ENCODE measurements around the gene LATS2. TPM values are rescaled to one million over a fixed set of nuclear protein-coding genes. Genes with fewer than 3 reads are reported as not detected.

LATS2 gene
- total RNA-seq, 1 experiment from 2014 or later = 18.8 TPM

DNA sequence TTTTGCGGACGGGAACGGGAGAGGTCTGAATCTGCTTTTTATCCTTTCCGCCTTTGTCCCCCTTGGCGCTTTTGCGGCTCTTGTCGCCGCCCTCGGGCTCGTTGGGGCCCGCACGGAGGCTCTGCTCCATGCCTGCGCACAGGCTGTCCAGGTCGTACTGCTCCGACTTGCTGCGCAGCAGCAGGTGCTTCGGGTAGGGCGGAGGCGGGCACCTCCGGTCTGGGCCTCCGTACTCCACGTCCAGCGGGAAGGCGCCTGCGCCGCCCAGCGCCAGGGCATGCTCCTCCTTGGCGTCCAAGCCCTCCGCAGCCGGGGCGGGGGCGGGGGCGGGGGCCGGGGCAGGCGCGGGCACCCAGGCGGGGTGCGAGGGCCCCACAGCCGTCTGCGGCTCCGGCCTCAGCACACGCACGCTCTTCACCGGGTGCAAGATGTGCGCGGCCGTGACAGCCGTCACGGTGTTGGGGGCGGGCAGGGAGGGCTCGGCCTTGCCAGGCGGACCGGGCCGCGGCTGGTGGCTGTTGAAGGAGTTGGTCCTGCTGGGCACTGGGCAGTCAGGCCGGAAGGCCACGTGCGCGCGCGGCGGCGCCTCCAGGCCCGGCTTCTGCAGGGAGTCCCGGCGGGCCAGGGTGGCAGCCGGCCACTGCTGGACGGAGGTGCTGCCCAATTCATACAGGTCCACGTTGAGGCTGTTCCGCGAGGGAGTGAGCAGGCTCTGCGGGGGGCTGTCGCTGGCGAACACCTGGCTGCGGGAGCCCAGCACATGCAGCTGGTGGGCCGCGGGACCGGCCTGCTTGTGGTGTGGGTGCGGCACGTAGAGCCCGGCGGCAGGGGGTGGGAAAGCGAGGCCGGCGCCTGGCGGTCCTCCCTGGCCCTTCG is 73.1 kb downstream of the LATS2 start:
- H3K4me3 ChIP-seq (replicated peaks in 1 of 2; ENCODE audit: low read depth in 1 of 2, low read length in 2 of 2) = no peak overlapping the region
- H4K20me1 ChIP-seq (ENCODE audit: insufficient read depth) = no peaks in the 10 kb centered on the region
- no peaks in the 10 kb centered on the region for H3K9me2 ChIP-seq (ENCODE audit: insufficient read depth)
- no peak for ATAC-seq
- BruUV-seq (replicated peaks) = no TSS peak
- H3K9me3 ChIP-seq (ENCODE audit: control insufficient read depth in 1 of 2, insufficient read depth in 1 of 2, low read depth in 1 of 2, low read length in 2 of 2) = no peaks in the 10 kb centered on the region
- H3K27me3 ChIP-seq (ENCODE audit: insufficient read depth, low read length) = no peaks in the 10 kb centered on the region
- H3K79me2 ChIP-seq (ENCODE audit: insufficient read depth, low read length) = peaks cover 15% of the 10 kb centered on the region
- TF ChIP-seq ATF3 (IDR thresholded peaks at IDR 0.05) (no peak), CBX3 (IDR thresholded peaks at IDR 0.05; ENCODE audit: low read depth) (no peak), RAD21 (IDR thresholded peaks at IDR 0.05; ENCODE audit: low read depth) (no peak), JUND (IDR thresholded peaks at IDR 0.05) (no peak), SIN3A (IDR thresholded peaks at IDR 0.05; ENCODE audit: low read depth) (no peak), EGR1 (IDR thresholded peaks at IDR 0.05; ENCODE audit: low read depth) (no peak), TCF7L2 (IDR thresholded peaks at IDR 0.05; ENCODE audit: borderline replicate concordance, extremely low read depth, insufficient read depth, insufficient read length) (no peak), CEBPB (IDR thresholded peaks at IDR 0.05; ENCODE audit: low read depth) (no peak)
- TF ChIP-seq, protein P1, sequence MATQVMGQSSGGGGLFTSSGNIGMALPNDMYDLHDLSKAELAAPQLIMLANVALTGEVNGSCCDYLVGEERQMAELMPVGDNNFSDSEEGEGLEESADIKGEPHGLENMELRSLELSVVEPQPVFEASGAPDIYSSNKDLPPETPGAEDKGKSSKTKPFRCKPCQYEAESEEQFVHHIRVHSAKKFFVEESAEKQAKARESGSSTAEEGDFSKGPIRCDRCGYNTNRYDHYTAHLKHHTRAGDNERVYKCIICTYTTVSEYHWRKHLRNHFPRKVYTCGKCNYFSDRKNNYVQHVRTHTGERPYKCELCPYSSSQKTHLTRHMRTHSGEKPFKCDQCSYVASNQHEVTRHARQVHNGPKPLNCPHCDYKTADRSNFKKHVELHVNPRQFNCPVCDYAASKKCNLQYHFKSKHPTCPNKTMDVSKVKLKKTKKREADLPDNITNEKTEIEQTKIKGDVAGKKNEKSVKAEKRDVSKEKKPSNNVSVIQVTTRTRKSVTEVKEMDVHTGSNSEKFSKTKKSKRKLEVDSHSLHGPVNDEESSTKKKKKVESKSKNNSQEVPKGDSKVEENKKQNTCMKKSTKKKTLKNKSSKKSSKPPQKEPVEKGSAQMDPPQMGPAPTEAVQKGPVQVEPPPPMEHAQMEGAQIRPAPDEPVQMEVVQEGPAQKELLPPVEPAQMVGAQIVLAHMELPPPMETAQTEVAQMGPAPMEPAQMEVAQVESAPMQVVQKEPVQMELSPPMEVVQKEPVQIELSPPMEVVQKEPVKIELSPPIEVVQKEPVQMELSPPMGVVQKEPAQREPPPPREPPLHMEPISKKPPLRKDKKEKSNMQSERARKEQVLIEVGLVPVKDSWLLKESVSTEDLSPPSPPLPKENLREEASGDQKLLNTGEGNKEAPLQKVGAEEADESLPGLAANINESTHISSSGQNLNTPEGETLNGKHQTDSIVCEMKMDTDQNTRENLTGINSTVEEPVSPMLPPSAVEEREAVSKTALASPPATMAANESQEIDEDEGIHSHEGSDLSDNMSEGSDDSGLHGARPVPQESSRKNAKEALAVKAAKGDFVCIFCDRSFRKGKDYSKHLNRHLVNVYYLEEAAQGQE (IDR thresholded peaks at IDR 0.05; ENCODE audit: low read depth) = no peak
- peaks cover 8 to 18% of the 10 kb centered on the region in 2 experiments; a peak in 3 of 4 replicates for H3K36me3 ChIP-seq (ENCODE audit: control insufficient read depth in 1 of 2, insufficient read depth in 2 of 2, low read length in 2 of 2)
- H3K4me2 ChIP-seq (ENCODE audit: low read length) = no peak overlapping the region
- H3K4me1 ChIP-seq (ENCODE audit: control insufficient read depth in 1 of 2, insufficient read depth in 2 of 2, low read length in 2 of 2) = no peaks in the 10 kb centered on the region
- H3K27ac ChIP-seq (ENCODE audit: low read depth, low read length) = no peak overlapping the region
- H3K9ac ChIP-seq (ENCODE audit: low read length) = no peak overlapping the region
- RAD21 ChIA-PET (ENCODE audit: low non-redundant PET in 1 of 2, low total read pairs in 2 of 2, uncharacterized antibody in 2 of 2, unreplicated experiment in 2 of 2) = no interaction called here
- CTCF ChIA-PET = no interaction called here
- no peak for DNase-seq (ENCODE audit: low read depth, low spot score)
- POLR2A ChIA-PET = no interaction called here
- intact Hi-C loops (cut with micrococcal nuclease) = no loop called here
- H2AFZ ChIP-seq (ENCODE audit: low read depth, low read length, poor library complexity, severe bottlenecking) = no peak overlapping the region

Measured in HCT116 (cell line).